DLD1 (cell line): ENCODE results near the gene VASH1.

Source experiments
- in situ Hi-C: cut with HindIII; loops from 2 replicates; pipeline ENCODE4 v1.10.0; 2017; ENCODE audit warnings: low sequenced_read_pairs

Gene VASH1

GRCh38 chr14:76827696-76828296 is 66.5 kb downstream of the VASH1 start:
- in situ Hi-C loops, result no loop called here

GRCh38 chr14:76828339-76829012 is 67.2 kb downstream of the VASH1 start:
- in situ Hi-C loops, result no loop called here

- in situ Hi-C loops, result no loop called here
Observed at GRCh38 chr14:76829013-76829365, 67.7 kb downstream of the VASH1 start.

GRCh38 chr14:76829650-76830421 is 68.6 kb downstream of the VASH1 start:
- in situ Hi-C loops, result no loop called here

- in situ Hi-C loops, result no loop called here
Observed at GRCh38 chr14:76830556-76830955, 69.3 kb downstream of the VASH1 start.

- in situ Hi-C loops, result no loop called here
Observed at GRCh38 chr14:76832503-76832988, 71.3 kb downstream of the VASH1 start.
